ENCODE measurements around the gene NKX2-3.

Gene NKX2-3

GRCh38 chr10:99526861-99527504 lies 5.8 kb upstream of the NKX2-3 start:
- no peak for DNase-seq

GRCh38 chr10:99527526-99528493 lies 4.9 kb upstream of the NKX2-3 start:
- DNase-seq = no peak

GRCh38 chr10:99528494-99529441 lies 4.0 kb upstream of the NKX2-3 start:
- DNase-seq = no peak

DNA sequence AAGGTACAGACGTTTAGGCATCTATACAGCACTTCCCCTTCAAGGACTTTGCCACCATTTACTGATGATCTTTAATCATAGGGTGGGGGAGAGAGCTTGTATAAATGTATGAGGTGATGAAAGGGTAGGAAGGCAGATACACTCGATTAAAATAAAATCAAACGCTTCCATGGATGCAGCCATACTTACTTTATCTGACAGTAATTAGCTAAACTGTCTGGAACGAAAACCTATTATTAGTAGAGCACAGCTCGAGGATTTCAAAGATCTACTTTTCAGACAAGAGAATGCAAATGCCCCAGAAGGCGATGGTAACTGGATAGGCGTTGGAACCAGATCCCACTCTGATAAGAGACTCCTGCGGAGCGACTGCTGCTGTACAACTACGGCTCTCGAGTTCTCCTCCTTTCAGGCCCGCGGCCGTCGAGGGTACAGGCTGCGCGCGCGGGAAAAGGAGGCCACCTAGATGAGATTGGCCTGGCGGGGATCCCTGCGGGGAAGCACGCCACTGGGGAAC lies 3.1 kb upstream of the NKX2-3 start:
- DNase-seq = no peak

DNA sequence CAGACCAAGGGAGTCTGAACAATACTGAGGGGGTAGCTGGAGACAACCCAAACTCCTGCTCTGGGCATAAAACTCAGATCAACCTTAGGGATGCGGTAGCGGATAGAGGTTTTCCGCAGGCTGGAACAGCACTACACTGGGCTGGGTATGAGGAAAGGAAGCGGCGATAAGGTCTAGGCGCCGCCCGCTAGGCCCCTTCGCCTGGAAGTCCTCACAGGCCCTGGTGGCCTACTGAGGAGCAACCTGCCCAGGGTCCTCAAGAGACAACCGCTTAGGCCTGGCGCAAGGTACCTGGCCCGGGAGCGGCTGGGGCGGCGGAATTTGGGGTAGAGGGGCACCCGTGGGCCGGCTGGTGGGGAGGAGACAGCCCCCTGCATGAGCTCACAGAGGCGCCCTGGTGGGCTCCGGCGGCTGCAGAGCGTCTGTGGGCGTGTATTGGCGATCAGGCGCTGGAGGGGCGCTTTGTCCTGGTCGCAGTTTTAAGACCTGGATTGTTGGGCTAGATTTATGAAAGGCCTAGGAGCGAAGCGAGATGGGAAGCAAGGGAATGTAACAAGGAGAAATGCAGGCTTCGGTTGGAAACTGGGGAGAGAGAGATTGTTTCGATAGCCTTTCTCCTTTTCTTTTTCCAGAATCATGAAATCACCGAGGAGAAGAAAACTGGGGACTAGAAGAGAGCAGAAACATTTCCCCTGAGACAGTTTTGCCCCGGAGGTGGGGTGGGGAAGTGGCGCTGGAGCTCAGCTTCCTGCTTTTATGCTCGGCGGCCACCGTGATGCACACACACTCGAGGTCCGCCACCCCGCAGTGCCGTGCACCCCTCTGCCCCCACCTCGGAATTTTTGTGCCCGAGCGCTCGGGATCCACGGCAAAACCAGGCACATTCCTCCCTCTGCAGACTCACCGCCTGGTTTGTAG lies 2.4 kb upstream of the NKX2-3 start:
- DNase-seq = no peak

DNA sequence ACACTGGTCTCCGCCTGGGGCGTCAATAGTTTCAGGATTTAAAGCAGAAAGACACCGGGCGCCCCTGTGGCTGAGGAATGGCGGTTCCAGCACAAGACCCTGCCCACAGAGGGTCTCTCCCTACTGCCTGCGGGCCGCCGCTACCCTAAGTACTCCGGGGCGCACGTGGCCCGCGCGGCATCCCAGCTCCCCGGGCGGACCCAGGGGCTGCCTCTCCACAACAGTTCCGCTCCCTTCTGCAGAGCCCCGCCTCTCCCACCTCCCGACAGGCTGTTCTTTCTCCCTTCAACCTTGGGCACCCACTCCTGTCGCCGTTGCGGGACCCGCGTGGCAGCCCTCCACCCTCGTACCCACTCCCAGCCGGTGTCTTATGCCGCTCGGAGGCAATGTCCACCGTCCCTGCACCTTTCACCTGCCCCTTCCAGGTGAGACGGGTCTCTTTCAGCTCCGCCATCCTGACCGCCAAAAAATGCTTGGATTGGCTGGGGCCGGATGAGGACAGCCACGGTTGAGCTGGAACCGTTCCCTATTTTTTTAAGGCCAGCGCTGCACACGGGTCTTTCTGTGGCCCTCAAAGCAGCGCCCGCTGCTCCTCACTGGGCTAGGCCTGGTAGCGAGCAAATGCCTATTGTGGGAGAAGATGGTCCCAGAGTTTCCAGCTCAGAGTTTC lies 1.6 kb upstream of the NKX2-3 start:
- DNase-seq = no peak

DNA sequence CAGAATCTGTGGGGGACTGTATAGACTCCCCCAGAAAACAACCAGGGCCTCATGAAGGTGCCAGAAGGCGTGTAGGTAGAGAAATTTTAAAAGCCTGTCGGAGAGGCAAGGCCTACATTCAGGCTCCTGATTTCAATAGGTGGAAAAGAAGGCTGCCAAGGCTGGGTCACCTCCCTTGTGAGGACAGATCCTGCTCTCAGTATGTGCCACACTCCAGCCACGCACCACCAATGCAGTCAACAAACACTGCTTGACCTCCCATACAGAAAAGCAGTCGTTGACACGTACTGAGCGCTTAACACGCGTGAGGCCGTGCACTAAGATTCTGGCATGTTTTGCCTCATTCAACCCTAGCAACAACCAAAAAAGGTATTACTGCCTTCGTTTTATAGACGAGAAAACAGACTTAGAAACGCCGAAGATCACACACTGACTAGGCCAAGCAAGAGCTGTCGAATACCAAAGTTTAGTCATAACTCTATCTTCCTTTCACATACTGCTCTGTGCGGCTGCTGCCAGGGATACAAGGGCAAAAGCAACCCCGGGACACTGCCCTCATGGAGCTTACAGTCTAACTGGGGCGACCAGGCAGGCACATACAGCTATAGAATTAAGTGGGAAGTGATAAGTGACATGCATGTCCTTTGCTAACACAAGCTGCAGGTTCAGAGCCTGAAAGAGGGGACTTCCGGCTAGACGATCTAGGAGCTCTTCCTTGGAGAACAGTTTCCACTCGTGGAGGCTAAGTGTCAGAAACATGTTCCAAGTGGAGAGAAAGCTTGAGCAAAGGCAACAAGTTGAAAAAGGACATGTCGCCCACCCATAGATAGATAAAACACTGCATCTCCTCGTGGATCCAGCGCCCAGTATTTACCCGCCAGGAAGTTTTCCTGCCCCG lies 797 bp upstream of the NKX2-3 start:
- no peak for DNase-seq

DNA sequence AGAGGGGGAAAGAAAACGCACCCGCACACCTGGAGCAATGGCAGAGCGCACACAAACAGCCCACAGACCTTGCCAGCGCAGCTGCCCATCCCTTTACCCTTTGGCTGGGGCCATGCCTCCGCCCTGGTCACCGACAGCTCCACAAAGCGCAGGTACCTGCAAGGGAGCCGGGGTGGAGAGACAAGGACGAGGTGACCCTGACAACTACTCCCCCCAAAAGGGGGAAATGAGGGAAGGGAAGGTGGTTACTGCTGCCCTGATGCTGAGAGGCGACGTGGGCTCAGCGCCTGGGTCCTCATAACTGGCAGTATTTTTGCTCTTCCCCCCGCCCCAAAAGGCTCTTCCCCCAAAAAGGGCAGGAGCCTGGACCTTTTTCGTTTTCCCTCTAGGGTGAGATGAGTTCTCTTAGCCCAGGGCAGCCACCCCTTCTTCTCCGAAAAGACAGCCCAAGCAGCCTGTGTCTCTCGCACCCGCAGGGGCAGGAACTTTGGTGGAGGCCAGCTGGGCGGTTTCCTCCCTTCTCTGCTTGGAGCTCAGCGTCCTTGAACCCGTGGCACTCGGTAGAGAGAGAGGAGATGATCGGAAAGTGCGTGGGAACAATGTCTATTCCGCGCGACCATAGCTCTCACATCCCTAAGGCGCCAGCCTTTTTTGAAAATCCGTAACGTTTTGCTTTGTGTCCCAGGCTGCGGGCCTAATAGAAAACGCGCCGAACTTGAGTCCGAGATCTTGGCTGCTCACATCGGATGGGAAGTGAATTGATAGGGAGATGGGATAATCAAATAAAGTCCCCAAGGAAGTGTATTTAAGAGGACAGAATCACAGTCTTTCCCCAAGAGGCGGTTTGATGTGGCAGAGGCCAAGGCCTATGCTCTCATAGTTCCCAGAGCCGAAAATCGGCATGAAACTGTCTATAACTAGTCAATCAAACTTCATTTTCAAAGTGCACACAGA lies 1.0 kb downstream of the NKX2-3 start:
- no peak for DNase-seq

- no peak for DNase-seq
These were observed 1.8 kb downstream of the NKX2-3 start for GRCh38 chr10:99534450-99534938.

DNA sequence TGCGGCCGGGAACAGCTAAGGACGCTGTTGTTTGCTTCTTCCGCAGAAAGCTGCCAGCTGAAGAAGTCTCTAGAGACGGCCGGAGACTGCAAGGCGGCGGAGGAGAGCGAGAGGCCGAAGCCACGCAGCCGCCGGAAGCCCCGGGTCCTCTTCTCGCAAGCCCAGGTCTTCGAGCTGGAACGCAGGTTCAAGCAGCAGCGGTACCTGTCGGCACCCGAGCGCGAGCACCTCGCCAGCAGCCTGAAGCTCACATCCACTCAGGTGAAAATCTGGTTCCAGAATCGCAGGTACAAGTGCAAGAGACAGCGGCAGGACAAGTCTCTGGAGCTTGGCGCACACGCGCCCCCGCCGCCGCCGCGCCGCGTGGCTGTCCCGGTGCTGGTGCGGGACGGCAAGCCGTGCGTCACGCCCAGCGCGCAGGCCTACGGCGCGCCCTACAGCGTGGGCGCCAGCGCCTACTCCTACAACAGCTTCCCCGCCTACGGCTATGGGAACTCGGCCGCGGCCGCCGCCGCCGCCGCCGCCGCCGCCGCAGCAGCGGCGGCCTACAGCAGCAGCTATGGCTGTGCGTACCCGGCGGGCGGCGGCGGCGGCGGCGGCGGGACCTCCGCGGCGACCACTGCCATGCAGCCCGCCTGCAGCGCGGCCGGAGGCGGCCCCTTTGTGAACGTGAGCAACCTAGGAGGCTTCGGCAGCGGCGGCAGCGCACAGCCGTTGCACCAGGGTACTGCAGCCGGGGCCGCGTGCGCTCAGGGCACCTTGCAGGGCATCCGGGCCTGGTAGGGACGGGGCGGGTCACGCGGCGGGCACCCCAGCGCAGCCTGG lies 2.4 kb downstream of the NKX2-3 start:
- DNase-seq = no peak

DNA sequence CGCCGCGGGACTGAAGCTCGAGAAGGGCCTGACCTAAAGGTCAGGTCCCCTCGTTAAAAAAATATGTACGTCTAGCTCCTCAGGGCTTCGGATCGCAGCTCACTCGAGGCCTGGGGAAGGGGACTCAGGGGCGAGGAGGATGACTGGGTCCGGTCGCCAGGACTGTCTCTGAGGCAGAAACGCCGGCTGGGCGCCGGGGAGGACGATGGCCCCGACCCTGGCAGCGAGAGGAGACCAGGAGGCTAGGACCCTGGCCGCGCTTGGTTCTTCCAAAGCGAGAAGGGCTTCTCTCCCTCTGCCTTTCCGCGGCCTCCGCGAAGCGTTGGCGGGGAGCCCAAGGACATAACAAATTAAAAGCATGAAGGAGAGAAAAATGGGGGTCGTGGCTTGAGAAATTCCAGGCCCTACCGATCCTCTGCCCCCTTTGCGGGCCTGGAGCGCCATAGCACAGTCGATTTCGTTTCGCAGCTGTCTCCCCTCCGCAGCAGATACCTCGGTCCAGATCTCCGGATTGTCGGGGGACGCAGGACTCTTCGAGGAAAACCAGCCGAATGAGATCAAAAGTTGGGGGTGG lies 3.1 kb downstream of the NKX2-3 start:
- no peak for DNase-seq

DNA sequence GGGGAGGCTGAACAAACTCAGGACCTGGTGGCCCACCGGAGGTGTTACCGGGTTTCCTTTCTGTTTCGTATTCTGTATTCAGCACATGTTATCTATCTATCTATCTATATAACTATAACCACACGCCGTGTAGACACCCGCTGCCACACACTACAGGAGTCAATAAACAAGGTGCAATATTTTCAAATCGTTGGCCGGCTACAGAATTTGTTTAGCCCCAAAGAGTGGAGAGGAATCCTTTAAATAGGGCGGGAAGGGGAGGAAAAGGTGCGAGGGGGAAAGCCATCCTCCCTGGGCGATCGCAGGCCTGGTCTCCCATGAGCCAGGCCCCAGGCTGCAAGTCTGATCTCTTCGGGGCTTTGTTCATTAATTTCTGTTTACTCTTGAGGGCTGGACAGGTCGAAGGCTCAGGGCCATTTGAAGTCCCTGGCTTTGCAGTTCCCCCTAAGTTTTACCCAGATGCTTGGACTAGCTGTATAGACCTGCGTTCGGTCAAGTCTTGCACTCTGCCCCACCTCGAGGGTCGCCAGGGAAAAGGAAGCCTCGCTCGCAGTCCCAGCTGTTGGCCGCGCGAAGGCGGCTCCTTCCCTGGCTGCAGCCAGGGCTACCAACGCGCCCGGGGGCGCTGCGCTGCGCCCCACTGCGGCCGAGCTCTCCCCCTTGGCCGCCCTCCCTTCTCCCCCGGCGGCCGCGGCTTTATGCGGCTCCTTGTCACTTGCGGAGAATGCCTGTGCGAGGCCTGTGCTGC lies 3.8 kb downstream of the NKX2-3 start:
- no peak for DNase-seq

GRCh38 chr10:99537086-99537988 lies 4.6 kb downstream of the NKX2-3 start:
- DNase-seq = no peak

- no peak for DNase-seq
These were observed 5.5 kb downstream of the NKX2-3 start for GRCh38 chr10:99537989-99538917.

All from C1 segment of cervical spinal cord (tissue), 14 donors.